Bronchus fibroblast of lung (primary cell): ENCODE results near the gene CLCN4. TPM values are rescaled to one million over a fixed set of nuclear protein-coding genes. Genes with fewer than 3 reads are reported as not detected.

Source experiments
- total RNA-seq: library from RNA; depleted of rRNA; stranded (reverse); fragments of >200 nt; gene quantifications from 2 replicates; pipeline ENCODE4 v1.2.3, GENCODE V29; 2015

Gene CLCN4
- total RNA-seq = 2.9 and 4.2 TPM in 2 replicates

GRCh38 chrX:10156199-10157031, at the start of gene CLCN4:
Gene CLCN4, plus strand, starts transcription at chrX:10156975. Its CDS starts 28,058 bp downstream, at chrX:10185033.

Other genes with a start within 250 kb of the CLCN4 start
- gene CLDN34, start 189.6 kb upstream of the CLCN4 start, total RNA-seq = not detected in 2 replicates